Activated naive CD8-positive, alpha-beta T cell (primary cell): ENCODE results near the gene ZDHHC12.
"Not testable (repeated sequence)": the region's sequence is repeated elsewhere in the genome, so short reads cannot be mapped to it uniquely, and the experiment has no call there.

Source experiments
- H3K27ac Mint-ChIP-seq: one replicate; pipeline ENCODE4 v1.8.0; 2021; ENCODE audit warnings: mixed read lengths
- H3K27me3 Mint-ChIP-seq: one replicate; pipeline ENCODE4 v1.8.0; 2021; ENCODE audit warnings: mixed read lengths
- H3K36me3 Mint-ChIP-seq: one replicate; pipeline ENCODE4 v1.8.0; 2021; ENCODE audit warnings: mixed read lengths
- H3K4me1 Mint-ChIP-seq: one replicate; pipeline ENCODE4 v1.8.0; 2021; ENCODE audit warnings: low read depth, mixed read lengths
- H3K4me3 Mint-ChIP-seq: one replicate; pipeline ENCODE4 v1.8.0; 2021; ENCODE audit warnings: mild to moderate bottlenecking, mixed read lengths
- H3K9me3 Mint-ChIP-seq: one replicate; pipeline ENCODE4 v1.8.0; 2021; ENCODE audit warnings: low read depth, mixed read lengths

ZDHHC12 gene

DNA sequence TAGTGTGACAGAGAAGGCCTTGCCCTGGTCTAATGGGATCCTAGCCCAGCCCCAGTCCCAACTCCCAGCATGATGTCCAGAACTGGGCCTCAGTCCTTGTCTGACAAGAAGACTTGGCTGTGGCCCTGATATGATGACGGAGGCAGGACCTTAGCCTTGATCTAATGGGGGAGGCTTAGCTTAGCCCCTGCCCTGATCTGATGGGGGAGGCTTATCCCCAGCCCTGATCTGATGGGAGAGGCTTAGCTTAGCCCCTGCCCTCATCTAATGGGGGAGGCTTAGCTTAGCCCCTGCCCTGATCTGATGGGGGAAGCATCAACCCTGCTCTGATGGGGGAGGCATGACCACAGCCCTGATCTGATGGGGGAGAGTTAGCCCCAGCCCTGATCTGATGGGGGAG is 17.9 kb downstream of the ZDHHC12 start:
- H3K9me3 Mint-ChIP-seq = no peaks in the 10 kb centered on the region
- H3K4me1 Mint-ChIP-seq = peaks cover 11% of the 10 kb centered on the region
- no peaks in the 10 kb centered on the region for H3K36me3 Mint-ChIP-seq
- H3K4me3 Mint-ChIP-seq = no peak overlapping the region
- H3K27ac Mint-ChIP-seq = no peak overlapping the region
- no peaks in the 10 kb centered on the region for H3K27me3 Mint-ChIP-seq

DNA sequence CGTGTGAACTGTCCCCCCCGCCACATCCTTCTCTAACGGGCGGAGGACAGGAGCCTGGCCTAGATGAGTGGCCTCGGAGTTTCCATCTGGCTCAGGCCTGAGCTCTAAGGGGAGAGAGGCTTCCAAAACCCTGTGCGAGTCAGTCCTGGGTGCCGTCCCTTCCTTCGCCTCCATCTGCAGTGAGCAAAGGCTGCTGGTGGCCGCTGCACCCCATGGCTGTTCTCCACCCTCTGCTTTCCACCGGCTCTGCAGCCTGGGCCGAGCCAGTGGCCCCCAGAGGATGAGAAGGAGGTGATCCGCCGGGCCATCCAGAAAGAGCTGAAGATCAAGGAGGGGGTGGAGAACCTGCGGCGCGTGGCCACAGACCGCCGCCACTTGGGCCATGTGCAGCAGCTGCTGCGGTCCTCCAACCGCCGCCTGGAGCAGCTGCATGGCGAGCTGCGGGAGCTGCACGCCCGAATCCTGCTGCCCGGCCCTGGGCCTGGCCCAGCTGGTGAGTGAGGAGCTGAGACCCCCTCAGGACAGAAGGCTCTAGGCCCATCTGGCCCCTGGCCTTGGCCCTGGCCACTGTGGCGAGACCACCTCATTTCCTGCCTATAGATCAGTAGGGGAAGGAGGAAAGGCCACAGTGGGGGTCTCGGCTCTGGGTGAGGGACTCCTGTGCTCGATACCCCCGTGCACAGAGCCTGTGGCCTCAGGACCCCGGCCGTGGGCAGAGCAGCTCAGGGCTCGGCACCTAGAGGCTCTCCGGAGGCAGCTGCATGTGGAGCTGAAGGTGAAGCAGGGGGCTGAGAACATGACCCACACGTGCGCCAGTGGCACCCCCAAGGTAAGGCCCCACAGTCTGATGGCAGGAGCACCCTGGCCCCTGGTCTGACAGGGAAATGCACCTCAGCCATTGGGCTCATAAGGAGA is 18.6 kb downstream of the ZDHHC12 start:
- H3K4me3 Mint-ChIP-seq = no peak overlapping the region
- H3K27ac Mint-ChIP-seq = no peak overlapping the region
- no peaks in the 10 kb centered on the region for H3K27me3 Mint-ChIP-seq
- no peaks in the 10 kb centered on the region for H3K9me3 Mint-ChIP-seq
- peaks cover 11% of the 10 kb centered on the region for H3K4me1 Mint-ChIP-seq
- H3K36me3 Mint-ChIP-seq = no peaks in the 10 kb centered on the region

DNA sequence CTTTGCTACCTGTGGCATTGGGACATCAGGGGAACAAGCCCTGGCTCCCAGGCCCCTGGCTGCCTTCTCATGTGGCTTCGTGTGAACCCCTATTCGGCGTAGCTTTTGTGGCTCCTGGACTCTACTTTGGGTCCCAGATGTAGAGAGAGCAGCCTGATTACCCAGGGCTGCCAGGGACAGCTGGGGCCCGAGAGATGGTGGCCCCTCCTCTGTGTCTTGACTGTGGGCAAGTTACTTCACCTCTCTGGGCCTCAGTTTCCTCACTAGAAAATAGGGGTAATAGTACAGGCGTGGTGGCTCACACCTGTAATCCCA is 19.6 kb downstream of the ZDHHC12 start:
- Mint-ChIP-seq H3K4me1 (peaks cover 11% of the 10 kb centered on the region), H3K9me3 (no peaks in the 10 kb centered on the region), H3K36me3 (no peaks in the 10 kb centered on the region), H3K27me3 (no peaks in the 10 kb centered on the region), H3K4me3 (peak overlapping the region; percentile 83), H3K27ac (no peak overlapping the region)

DNA sequence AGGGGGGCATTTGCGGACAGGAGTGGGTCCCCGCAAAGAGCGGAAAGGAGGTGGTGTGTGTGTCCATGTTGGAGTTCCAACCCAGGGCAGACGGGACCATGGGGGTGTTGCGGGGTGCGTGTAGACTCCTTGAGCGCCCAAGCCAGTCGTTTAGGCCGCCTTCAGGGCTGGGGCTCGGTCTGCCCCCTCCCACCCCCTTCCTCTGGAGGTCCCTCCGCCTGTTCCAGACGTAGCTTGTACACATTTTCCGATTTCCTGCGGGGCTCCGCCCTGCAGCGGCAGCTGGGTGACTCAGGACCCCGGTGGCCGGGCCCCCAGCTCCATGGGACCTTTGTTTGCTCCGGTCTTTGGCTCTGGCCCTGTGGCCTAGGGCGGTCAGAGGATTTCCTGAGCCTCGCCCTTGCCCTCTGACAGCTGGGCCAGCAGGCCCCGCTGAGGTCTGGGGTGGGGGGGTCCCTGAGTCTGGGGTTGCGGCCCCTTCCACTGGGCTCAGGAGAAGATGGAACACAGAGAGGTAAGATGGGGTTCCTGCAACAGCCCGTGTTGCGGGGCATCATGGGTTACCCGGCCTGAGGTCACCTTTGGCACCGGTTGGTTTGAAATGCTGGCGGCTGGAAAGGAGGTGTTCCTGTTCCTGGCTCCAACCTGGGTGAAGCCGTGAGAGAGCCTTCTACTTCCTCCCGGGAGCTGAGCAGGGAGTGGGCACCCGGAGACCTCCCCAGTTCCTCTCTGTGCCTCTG is 20.1 kb downstream of the ZDHHC12 start:
- peak overlapping the region; percentile 64 for H3K27ac Mint-ChIP-seq
- H3K4me3 Mint-ChIP-seq = peak overlapping the region; percentile 83
- no peaks in the 10 kb centered on the region for H3K9me3 Mint-ChIP-seq
- H3K27me3 Mint-ChIP-seq = no peaks in the 10 kb centered on the region
- H3K4me1 Mint-ChIP-seq = peaks cover 11% of the 10 kb centered on the region
- no peaks in the 10 kb centered on the region for H3K36me3 Mint-ChIP-seq

DNA sequence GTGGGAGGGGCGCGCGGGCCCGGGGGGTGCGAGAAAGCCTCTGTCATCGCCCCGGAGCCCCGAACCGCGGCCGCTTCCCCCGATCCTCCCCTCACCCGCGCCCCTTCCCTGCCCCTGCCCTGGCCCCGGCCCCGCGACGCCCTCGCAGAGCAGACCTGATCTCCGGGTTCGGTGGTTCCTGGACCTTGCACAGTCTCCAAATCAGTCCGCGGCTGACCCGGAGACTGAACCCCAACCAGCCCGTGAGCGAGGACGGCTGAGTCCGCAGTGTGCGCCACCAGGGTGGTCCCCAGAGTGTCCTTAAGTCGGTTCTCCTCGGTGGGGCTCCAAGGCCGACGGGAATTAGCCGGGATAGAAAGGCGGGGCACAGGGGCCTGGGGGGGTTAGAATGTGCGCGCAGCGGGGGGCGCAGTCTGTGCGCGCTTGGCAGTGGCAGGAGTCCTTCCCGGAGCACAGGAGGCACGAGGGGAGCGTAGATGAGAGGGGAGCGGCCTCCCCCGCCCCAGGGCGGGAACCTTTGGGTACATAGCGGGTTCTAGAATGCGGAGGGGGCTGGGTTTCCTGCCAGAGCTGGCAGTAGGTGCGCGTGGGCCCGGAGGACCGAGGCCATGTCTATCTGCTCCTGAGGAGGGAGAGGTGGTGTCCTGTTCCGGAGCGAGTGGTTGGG is 20.8 kb downstream of the ZDHHC12 start:
- Mint-ChIP-seq H3K4me3 (peak overlapping the region; percentile 83), H3K27me3 (no peaks in the 10 kb centered on the region), H3K4me1 (peaks cover 11% of the 10 kb centered on the region), H3K27ac (peak overlapping the region; percentile 64), H3K9me3 (no peaks in the 10 kb centered on the region), H3K36me3 (no peaks in the 10 kb centered on the region)

DNA sequence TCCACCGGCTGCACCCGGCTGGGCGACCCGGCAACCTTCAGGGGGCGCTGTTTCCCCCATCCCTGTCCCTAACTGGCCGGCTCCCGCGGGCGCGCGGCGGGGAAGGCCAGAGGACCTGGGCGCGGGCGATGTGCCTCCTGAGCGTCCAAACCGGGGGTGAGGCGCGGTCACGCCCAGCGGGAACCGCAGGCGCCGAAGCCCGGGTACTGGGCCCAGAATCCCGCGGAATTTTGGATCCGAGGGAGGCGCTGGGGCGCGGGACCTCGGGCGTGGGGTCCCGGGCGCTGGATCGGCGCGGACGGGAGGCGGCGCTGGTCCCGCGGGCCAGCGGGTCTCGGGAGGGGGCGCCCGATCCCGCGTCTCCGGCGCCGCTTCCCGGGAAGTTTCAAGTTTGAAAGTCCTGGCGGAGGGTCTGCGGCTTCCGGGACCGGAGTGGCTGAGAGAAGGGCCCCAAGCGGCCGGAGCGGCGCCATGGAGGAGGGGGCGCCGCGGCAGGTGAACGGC is 21.4 kb downstream of the ZDHHC12 start, which contains the start of gene PKN3:
TSS of gene PKN3 (plus strand) at position 59 of the 504 bp plus-strand sequence. CDS start at position 472, 413 bp downstream.
- H3K4me3 Mint-ChIP-seq = peak within 1 kb of the TSS; percentile 92
- H3K9me3 Mint-ChIP-seq = no peaks in the 10 kb centered on the region
- peak within 1 kb of the TSS; percentile 79 for H3K27ac Mint-ChIP-seq

DNA sequence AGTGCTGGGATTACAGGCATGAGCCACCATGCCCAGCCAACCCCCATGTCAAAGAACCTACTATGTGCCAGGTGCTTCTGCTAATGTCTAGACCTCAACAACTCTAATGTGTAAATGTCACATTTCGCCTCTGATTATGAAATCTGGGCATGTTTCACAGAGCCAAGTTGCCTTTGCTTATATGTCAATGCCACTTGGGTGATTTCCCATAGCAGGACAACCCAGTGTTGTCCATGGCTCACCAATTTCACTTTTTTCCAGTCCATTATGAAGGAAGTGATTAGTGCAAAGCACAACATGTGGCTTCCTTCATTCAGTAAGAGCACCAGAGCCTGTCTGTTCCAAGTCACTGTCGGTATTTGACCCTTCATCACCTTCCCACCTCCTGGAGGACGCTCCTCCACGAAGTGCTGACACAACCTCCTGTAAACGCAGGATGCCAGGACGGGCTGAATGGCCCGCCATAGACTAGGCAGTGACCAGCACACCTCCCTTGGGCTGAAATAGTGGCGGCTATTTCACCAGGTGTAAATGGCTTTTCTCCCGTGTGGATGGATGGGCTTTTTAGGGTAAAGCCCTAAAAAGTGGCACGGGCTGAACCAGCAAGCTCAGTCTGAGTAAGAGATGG is 22.6 kb downstream of the ZDHHC12 start:
- Mint-ChIP-seq H3K27ac (no peak overlapping the region), H3K4me3 (peak overlapping the region; percentile 57), H3K9me3 (no peaks in the 10 kb centered on the region), H3K4me1 (peaks cover 11% of the 10 kb centered on the region), H3K36me3 (no peaks in the 10 kb centered on the region), H3K27me3 (no peaks in the 10 kb centered on the region)

More for the DNA sequence above, 21.4 kb downstream of the ZDHHC12 start, which contains the start of gene PKN3:
- Mint-ChIP-seq H3K4me1 (peaks cover 11% of the 10 kb centered on the region), H3K27me3 (no peaks in the 10 kb centered on the region), H3K36me3 (no peaks in the 10 kb centered on the region)

DNA sequence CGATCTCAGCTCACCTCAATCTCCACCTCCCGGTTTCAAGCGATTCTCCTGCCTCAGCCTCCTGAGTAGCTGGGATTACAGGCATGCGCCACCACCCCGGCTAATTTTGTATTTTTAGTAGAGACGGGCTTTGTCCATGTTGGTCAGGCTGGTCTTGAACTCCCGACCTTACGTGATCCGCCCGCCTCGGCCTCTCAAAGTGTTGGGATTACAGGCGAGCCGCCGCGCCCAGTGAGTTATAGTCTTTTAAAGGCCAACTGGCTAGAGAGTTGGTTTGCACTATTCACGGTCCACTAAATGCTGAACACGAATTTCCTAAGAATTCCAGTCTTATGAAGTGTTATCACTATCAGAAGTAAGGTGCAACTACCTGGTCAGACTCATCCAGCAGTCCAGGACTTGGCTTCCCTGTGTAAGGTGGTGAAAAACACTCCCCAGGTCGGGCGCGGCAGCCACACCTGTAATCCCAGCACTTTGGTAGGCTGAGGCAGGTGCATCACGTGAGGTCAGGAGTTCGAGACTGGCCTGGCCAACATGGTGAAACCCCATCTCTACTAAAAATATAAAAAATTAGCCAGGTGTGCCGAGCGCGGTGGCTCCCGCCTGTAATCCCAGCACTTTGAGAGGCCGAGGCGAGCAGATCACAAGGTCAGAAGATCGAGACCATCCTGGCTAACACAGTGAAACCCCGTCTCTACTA is 24.7 kb downstream of the ZDHHC12 start:
- H3K4me1 Mint-ChIP-seq = peaks cover 13% of the 10 kb centered on the region
- not testable (repeated sequence) for H3K4me3 Mint-ChIP-seq, H3K9me3 Mint-ChIP-seq, H3K36me3 Mint-ChIP-seq, H3K27me3 Mint-ChIP-seq, H3K27ac Mint-ChIP-seq

DNA sequence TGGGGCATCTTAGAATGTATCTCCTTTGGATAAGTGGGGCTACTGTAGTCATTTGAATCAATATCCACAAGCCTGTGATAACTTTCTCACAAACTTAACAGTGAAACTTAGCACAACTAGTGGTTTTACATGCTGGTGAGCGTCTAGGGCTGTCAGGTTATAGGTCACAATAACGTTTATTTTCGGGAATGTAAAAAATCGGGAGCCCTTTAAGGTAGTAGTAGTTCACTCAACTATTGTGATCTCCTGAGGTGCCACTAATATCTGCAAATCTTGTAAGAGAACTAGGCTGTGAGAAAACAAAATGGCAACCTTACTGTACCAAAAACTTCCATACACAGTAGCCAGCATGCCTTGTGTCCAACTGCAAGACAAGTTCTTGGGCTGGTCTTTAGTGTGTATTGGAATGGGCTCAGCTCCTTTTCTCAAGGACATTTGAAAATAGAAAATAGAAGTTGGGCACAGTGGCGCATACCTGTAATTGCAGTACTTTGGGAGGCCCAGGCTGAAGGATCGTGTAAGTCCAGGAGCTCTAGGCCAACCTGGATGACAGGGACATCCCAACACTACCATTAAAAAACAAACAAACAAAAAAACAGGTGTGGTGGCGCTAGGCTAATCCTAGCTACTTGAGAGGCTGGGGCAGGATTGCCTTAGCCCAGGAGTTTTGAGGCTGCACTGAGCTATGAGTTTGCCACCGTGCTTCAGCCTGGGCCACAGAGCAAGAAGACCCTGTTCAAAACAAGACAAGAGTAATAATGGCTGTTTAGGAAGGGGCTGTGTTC is 26.8 kb downstream of the ZDHHC12 start:
- Mint-ChIP-seq H3K4me3 (no peak overlapping the region), H3K27ac (peak overlapping the region; percentile 22), H3K27me3 (no peaks in the 10 kb centered on the region), H3K9me3 (no peaks in the 10 kb centered on the region), H3K4me1 (peaks cover 20% of the 10 kb centered on the region), H3K36me3 (peaks cover 2% of the 10 kb centered on the region)

DNA sequence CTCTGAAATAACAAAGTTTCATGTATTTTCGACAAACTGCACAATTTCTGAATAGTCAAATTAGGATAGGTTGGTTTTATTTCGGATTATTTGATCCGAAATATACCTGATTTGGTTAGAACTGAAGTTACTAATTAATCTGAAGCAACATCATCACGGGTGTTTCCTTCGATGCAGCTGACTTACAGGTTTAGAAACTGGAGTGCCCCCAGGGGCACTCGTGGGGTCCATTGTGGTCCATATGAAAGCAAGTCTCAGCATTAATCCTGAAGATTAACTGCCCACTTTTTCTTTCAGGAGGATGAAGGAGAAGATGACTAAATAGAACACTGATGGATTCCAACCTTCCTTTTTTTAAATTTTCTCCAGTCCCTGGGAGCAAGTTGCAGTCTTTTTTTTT is 29.6 kb downstream of the ZDHHC12 start:
- Mint-ChIP-seq H3K27ac (peak overlapping the region; percentile 18), H3K4me3 (no peak overlapping the region), H3K4me1 (peaks cover 26% of the 10 kb centered on the region), H3K27me3 (no peaks in the 10 kb centered on the region), H3K36me3 (peaks cover 15% of the 10 kb centered on the region), H3K9me3 (no peaks in the 10 kb centered on the region)

DNA sequence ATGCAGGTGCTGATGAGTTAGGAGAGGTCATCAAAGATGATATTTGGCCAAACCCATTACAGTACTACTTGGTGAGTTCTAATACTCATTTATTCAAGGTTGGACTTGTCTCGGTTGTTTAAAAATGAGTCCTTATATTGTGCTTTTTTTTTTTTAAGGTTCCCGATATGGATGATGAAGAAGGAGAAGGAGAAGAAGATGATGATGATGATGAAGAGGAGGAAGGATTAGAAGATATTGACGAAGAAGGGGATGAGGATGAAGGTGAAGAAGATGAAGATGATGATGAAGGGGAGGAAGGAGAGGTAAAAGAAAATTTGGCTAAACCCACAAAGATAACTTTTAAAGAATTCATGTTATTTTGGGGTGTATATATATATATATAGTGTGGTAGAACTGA is 30.2 kb downstream of the ZDHHC12 start:
- not testable (repeated sequence) for H3K9me3 Mint-ChIP-seq, H3K27me3 Mint-ChIP-seq
- H3K36me3 Mint-ChIP-seq = peaks cover 15% of the 10 kb centered on the region
- peaks cover 26% of the 10 kb centered on the region for H3K4me1 Mint-ChIP-seq
- peak overlapping the region; percentile 17 for H3K4me3 Mint-ChIP-seq
- peak overlapping the region; percentile 18 for H3K27ac Mint-ChIP-seq

DNA sequence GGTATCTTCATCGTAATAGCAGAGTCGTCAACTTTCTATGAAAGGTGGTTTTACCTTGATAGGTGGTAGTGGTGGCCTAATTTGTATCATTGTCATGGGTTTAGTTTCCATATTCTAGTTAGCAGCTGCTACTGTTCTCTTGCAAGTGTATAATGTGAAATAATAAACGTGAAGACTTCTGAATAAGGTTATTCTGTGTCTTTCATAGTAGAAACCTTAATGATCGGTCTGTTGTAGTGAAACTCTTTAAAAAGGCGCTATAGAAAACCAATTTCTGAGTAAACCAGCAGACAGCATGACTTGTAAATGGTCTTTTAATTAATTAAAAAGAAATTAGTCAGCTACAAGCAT is 33.3 kb downstream of the ZDHHC12 start:
- Mint-ChIP-seq H3K4me1 (peaks cover 52% of the 10 kb centered on the region), H3K36me3 (peaks cover 15% of the 10 kb centered on the region), H3K4me3 (peak overlapping the region; percentile 100), H3K27ac (peak overlapping the region; percentile 100), H3K27me3 (no peaks in the 10 kb centered on the region), H3K9me3 (no peaks in the 10 kb centered on the region)

DNA sequence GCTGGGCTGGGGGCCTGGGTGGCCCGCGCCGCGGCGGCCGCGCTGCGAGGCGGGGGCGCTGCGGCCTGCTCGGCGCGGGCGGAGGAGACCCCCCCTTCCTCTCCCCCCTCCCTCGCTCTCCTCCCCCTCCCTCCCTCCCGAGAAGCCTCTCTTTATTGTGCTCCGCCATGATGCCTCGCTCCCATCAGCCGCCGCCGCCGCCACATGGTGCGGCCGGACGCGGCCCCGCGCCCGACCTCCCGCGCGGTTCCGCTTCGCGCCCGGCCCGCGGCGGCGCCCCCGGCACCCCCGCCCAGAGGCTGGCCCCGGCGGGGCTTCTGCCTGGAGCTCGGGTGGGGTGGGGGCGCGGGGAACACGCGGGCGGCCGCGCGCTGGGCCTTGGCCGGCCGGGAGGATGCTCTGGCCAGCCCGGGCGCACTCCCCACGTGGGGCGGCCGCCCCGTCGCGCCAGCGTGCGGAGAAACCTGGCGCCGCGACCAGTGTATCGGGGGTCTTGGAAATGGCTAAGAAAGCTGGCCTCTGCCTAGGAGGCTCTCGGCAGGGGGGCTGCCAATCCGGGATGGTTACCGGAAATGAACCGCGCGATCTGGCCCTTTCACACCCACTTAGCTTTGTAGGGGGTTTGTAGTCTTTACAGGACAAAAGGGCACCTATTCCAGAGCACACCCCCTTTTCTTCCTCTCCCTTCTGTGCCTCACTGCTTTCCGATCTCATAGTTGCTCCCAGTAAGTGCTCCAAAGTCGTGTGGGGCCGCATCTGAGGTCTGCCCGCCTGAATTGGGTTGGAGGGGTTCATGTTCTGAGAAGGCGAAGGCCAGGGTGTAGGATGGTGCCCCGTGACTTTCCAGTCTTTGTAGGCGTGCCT is 33.9 kb downstream of the ZDHHC12 start:
- Mint-ChIP-seq H3K4me3 (peak overlapping the region; percentile 100), H3K27me3 (no peaks in the 10 kb centered on the region), H3K9me3 (no peaks in the 10 kb centered on the region), H3K27ac (peak overlapping the region; percentile 100), H3K4me1 (peaks cover 58% of the 10 kb centered on the region), H3K36me3 (peaks cover 15% of the 10 kb centered on the region)
